Measurements from ENCODE around the gene ACTL7B.
"Not testable (repeated sequence)": the region's sequence is repeated elsewhere in the genome, so short reads cannot be mapped to it uniquely, and the experiment has no call there.

ACTL7B gene, protein sequence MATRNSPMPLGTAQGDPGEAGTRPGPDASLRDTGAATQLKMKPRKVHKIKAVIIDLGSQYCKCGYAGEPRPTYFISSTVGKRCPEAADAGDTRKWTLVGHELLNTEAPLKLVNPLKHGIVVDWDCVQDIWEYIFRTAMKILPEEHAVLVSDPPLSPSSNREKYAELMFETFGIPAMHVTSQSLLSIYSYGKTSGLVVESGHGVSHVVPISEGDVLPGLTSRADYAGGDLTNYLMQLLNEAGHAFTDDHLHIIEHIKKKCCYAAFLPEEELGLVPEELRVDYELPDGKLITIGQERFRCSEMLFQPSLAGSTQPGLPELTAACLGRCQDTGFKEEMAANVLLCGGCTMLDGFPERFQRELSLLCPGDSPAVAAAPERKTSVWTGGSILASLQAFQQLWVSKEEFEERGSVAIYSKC

DNA sequence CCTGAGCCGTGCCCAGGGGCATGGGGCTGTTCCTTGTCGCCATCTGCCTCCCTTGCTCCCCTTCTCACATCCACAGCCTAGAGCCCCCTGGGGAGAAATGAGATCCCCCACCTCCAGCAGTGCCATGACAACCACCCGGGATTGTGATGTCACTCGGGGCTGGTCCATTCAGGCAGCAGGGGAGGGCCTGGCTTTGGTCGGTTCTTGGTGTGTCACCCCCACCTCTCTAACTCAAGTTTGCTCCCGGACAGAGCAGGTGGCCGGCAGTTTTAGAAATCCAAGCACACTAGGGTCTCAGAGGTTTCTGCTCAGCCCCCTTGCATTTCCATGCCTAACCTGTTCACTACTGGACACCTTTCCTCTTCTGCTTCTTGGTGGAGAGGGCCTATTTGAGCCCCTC is at the start of gene ACTL7B:
Gene ACTL7B (minus strand): TSS at position 99 of the 400 bp plus-strand sequence. CDS start 56 bp downstream, at position 43.
- DNase-seq, result no peak

DNA sequence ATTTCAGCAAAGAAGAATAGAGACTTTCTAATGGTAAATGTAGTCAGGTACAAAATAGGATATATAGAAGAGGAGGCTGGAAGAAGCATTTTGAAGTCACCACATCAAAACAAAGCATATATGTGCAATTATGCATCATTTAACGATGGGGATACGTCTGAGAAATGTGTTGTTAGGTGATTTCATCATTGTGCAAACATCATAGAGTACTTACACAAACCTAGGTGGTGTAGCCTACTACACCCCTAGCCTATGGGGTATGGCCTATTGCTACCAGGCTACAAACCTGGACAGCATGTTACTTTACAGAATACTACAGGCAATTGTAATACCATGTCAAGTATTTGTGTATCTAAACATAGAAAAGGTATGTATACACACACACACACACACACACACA is 49.7 kb upstream of the ACTL7B start:
- no peak for DNase-seq

DNA sequence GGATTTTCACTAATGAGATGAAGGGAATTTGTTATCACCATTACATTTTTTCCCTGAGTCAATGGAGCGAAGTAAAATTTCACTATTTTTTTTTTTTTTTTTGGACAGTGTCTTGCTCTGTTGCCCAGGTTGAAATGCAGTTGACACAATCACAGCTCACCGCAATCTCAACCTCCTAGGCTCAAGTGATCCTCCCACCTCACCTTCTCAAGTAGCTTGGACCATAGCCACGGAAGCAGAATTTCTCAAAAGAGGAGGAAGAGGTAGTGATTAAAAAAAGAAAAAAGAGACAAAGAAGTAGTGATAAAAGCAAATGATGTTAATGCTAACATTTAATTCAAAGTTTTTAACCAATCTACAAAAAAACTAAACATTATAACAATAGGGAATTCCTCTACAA is 48.4 kb upstream of the ACTL7B start:
- DNase-seq, result no peak

DNA sequence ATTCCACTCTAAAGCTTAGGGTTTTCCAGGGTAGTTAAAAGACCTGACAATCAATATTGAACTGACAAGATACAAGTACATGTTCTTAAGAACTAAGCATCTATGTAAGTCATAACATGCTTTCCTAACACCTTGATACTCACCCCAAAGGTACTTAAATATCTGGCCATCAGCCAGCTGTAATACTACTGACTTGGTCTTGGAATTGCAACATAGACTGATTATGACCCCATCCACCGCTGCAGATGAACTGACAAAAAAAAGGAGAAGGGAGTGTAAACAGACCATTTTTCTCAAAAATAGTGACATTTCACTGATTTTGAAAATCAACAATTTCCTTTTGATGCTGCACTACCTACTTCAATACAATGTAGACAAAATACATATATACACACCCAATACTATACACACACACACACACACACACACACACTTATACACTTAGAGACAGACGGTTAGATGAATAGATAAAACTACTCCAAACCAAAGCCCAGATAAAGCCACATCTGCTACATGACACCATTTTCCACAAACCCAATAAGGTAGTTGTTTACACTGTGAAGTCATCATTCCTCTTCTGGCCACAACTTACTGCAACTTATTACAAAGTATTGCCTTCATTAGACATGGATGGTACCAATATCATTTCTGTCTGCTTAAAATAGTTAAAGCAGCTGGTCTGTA is 47.8 kb upstream of the ACTL7B start:
- no peak for DNase-seq

DNA sequence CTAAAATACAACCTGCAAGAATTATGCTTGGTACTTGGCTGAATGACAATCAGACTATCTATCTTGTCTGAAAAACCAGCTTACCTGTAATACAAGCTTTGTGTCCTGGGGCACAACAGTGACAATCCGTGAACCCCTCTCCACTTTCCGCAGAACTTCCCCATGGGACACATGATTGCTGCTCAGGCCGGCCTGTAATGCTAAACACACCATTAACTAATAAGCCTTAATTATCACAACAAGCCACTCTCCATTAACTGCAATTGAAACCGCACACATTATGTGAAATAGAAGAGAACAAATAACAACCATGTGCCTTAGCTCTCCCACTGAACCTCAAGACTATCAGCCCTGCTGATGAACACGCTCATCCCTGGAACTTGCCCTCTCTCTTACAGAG is 44.4 kb upstream of the ACTL7B start:
- DNase-seq, result no peak

DNA sequence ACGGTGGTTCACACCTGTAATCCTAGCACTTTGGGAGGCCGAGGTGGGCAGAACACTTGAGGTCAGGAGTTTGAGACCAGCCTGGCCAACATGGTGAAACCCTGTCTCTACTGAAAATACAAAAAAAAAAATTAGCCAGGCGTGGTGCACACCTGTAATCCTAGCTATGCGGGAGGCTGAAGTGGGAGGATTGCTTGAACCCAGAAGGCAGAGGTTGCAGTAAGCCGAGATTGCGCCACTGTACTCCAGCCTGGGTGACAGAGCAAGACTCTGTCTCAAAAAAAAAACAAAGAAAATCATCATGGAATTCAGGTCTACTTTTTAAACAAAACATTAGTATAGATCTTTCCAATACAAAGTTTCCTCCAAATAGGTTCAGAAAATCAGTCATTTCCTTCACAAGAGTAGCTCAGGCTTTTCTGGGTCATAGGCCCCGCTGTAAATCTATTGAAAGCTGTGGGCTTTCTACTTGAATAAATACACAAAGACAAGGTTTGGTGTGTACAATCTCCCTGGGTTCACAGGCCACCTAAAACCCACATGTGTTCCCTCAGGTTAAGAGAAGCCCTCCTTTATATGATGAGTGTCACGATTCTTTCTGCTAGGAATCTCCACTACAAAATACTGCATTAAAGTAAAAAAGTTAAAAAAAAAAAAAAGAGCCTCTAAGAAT is 43.4 kb upstream of the ACTL7B start:
- not testable (repeated sequence) for DNase-seq

DNA sequence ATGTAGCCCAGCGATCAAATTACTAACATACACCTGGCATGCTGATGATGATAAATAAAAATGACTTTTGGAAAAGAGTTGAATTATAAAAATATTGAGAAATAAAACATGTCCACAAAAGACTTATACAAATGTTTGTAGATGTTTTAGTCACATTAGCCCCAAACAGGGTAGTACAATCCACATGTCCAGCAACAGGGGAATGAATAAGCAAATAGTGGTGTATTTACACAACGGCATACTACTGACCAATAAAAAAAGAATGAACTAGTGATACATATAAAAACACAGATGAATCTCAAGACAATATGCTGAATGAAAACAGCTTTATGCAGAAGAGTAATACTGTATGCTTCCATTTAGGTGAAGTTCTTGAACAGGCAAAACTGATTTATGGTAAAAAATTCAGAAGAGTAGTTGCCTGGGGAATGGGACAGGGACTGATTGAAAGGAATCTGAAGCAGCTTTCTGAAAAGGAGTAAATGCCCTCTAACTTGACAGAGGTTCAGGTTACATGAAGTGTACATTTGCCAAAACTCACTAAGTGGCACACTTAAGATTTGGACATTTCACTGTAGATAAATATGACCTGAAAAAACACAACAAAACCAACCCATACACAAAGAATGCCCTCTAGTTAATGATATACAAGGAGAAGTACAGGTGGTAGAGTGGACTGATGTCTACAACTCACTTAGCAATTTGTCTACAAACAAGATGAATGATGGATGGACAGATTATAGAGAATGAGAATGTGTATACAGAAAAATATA is 41.7 kb upstream of the ACTL7B start:
- DNase-seq, result no peak

DNA sequence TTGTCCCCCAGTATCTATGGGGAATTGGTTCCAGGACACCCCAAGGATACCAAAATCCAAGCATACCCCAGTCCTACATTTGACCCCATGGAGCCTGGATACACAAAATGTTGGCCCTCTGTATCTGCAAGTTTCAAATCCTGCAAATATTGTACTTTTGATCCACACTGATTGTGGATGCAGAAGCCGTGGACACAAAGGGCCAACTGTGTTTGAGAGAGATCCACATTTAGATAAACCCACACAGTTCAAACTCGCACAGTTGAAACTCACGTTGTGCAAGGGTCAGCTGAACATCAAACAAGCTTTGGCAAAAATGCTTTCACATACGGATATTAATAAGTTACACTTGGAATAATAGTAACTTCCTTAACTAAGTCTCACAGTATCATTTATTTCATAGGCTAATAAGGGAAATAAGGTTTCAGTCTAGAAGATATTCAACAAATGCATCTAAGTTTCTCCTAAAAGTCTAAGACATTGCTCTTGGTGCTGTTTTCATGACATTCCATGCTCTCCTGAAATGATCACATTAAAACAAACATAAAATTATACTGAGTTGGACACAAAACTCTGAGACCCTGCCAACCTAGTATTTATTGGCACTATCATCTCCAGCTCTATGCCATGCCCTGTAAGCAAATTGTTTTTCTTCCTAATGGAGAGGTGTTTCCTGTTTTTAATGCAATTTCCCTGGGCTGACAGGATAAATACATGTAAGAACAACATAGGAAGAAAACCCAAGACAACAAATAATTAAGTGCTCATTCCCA is 38.6 kb upstream of the ACTL7B start:
- no peak for DNase-seq

DNA sequence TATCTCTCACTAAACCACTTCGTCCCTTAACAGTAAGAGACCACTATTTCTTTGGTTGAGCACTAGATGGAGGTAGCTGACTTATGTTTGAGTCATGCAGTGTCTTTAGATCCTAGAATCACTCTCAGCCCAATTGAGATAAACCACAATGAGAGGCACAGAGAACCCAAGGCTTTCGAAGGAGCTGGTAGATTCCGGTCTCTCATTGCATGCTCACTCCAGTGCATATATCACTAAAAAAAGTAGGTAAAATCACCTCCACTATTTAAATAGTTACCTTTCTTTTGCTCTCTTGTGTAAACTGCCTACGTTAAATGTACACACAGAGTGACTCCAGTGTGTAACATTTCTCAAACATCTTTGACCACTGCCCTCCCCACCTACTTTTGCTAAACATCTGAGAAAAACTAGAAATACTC is 33.9 kb upstream of the ACTL7B start:
- DNase-seq, result peak; percentile 20 to 41

DNA sequence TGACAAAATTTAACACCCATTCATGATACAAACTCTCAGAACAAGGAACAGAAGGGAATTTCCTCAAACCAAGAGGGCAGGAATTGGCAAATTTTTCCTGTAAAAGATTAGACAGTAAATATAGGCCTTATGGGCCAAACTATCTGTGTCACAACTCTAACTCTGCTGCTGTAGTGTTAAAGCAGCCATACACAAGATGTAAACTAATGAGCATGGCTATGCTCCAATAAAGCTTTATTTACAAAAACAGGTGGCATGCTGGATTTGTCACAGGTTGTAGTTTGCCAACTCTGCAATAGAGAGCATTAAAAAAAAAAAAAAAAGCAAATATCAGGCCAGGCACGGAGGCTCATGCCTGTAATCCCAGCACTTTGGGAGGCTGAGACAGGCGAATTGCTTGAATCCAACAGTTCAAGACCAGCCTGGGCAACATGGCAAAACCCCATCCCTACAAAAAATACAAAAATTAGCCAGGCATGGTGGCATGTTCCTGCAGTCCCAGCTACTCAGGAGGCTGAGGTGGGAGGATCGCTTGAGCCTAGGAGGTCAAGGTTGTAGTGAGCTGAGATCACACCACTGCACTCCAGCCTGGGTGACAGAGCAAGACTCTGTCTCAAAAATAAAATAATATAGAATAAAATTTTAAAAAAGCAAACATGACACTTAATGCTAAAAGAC is 30.9 kb upstream of the ACTL7B start:
- DNase-seq, result not testable (repeated sequence)

DNA sequence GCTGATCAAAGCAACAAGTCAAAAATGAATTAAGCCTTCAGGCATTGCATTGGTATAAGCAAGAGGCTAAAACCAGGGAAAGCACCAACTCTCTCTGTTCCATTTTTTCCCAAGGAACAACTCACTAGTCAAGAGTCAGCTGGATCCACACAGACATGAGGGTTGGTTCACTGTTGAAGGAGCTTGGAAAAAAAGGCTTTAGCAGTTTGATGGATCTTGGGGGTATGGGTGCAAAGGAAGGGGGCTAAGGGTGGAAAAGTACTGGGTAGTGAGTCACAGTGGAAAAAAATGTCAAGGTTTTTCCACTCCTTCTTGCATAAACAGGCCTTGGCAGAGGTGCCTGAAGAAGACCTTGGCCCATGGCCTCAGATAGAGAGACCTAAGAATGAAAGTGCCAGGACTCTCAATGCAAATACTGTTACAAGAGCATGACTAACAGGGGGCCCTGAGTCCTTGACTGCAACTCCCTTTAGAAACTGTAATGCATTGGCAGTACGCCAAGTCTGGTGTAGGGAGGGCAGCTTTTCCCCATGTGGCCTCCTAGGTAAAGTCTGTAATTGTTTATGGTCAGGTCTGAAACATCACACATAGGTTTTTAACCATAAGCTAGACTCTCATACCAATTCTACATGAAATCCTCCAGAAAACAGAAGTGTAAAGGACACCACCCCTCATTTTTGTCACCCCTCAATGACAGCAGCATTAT is 30.0 kb upstream of the ACTL7B start:
- DNase-seq, result peak; percentile 42 to 53

DNA sequence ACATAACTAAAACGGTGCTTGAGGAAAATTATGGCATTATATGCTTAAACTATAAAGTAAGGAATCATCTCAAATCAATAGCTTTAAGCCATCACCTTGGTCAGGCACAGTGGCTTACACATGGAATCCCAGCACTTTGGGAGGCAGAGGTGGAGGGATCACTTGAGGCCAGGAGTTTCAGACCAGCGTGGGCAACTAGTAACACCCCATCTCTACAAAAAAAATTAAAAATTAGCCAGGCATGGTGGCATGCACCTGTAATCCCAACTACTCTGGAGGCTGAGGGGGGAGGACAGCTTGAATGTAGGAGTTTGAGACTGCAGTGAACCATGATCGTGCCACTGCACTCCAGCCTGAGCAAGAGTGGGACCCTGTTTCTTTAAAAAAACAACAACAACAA is 28.9 kb upstream of the ACTL7B start:
- no peak for DNase-seq

DNA sequence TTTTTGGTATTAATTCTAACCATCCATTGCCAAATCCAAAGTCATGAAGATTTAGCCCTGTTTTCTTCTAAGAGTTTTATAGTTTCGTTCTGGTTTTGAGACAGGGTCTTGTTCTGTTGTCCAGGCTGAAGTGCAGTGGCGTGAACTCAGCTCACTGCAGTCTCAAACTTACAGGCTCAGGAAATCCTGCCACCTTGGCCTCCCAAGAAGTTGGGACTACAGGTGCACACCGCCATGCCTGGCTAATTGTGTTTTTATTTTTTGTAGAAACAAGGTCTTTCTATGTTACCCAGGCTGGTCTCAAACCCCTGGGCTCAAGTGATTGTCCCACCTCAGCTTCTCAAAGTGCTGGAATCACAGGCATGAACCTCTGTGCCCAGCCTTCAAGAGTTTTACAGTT is 27.3 kb upstream of the ACTL7B start:
- no peak for DNase-seq

DNA sequence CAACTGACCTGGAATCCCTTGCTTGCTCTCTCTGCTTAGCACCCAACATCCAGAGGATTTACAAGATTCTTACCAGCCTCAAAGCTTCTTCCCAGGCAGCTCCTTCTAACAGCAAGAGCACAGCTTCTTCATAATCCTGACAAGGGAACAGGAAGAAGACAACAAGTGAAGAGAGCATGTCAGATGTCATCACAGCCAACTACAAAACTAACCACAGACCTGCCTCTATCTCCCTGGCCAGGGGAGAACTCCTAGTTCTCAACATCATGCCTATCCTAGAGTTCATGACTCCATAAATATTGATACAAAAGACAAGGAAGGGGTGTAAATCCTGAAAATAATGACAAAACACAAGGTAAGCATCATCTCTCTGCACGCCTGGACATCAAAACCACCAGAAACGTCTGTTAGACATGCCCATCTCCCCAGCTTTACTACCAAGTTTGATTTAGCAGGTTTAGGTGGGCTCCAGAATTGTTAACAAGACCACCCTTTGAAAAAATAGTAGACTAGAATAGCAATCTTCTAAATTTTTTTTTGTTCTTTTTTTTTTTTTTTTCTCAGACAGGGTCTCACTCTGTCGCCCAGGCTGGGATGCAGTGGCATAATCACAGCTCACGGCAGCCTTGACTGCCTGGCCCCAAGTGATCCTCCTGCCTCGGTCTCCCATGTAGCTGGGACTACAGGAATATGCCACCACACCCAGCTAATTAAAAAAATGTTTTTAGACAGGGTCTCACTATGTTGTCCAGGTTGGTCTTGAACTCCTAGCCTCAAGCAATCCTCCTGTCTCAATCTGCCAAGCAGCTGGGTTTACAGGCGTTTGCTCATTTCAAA is 26.5 kb upstream of the ACTL7B start:
- DNase-seq, result no peak

DNA sequence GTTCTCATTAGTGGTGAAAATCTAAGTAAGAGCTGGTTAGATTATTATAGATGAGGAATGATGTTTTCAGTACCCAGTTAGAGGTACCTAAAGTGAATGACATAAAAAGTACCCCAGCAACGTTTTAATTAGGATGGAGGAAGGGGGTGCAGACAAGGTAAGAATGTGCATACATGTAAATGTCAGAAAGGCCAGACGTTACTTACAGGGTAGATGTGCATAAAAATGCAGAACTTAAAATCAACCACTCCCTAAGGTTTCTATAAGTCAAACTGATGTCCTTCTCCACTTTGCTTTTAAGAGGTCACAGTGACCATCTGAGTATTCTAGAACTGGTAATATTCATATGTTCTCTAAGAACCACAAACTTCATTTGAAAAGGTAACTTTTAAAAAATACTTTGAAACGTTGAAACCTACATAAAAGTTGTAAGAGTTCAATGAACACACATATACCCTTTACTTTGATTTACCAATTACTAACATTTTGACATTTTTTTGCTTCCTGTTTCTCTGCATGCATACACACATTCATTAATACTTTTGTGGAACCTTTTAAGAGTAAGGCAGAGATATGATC is 25.0 kb upstream of the ACTL7B start:
- no peak for DNase-seq

DNA sequence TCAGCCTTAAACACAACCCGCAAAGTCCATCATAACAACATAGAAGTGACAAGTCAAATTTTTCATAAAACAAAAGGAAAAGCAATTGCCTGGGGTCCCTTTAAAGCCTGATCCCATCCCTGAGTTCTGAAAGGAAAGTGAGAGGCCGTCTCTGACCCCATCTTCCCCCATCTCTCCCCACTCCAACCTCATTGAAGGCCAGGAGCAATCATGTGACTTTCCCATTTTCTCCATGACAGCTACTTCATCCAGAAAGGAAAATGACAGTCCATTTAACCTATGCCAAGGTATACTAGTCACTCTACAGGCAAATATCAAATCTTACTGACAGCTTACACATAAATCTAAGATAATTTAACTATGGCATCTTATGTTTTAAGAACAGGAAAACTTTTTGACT is 21.7 kb upstream of the ACTL7B start:
- no peak for DNase-seq

DNA sequence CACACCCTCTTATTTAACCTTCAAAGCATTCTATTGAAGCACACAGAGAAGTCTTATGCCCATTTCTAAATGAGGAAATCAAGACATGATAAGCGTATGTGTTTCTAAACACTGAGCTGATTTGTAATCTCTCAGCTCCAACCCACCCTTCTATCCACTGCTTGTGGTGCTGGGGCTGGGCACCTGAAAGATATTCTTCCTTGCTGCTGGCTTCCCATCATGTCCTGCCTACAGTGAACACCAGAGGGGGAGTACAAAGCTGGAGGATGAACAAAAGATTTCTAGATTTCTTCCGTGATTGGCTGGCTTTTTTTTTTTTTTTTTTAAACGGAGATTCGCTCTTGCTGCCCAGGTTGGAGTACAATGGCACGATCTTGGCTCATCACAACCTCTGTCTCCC is 20.6 kb upstream of the ACTL7B start:
- DNase-seq, result no peak

DNA sequence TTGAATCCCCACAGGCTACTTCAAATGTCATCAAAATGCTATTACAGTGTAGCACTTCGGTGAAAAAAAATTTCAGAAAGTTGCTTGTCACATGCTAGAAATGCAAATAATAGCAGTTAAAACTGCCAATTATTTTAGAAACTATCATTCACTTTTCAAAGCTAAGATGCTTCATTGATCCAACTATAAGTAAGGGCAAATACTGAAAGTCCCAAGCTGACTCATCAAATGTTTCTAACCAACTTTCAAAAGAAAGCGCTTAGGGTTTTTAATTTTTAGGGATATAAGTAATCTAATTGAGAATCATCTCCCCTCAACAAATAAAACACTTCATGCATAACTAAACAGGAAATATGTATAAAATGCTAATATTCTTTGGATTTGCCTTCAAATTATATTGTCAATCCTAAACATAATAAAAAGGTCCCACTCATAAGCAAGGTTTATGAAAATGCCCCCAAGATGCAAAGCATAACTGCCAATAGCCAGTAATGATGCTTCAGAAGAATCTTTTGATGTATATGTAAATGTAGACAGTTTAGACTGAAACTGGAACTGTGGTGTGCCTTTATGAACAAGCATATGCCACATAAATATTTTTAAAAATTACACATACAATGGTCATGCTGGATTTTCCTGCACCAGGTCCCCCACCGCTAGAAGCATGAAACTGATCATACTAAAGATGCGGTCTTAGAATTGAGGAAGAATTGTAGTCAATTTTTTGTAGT is 18.4 kb upstream of the ACTL7B start:
- DNase-seq, result no peak

Data from Kasumi-1 (cell line).